Kidney tubule cell (primary cell): ENCODE results near the gene CRMP1.
A peak's percentile ranks its signal among the peaks of the same experiment; 100 is the strongest.

Experiments
- DNase-seq: peaks from one replicate; pipeline ENCODE4 v3.0.0-alpha.2; 2018; ENCODE audit warnings: low spot score

The CRMP1 gene

GRCh38 chr4:5888222-5889001, 4.5 kb downstream of the CRMP1 start:
- no peak for DNase-seq

GRCh38 chr4:5887361-5888221, 5.3 kb downstream of the CRMP1 start:
- DNase-seq: no peak

- DNase-seq: peak; percentile 4
Measured at GRCh38 chr4:5887011-5887360, 5.9 kb downstream of the CRMP1 start.

- DNase-seq: no peak
Measured at GRCh38 chr4:5885733-5886132, 7.2 kb downstream of the CRMP1 start.

GRCh38 chr4:5884796-5885195, 8.1 kb downstream of the CRMP1 start:
- no peak for DNase-seq

- no peak for DNase-seq
Measured at GRCh38 chr4:5883916-5884315, 9.0 kb downstream of the CRMP1 start.

- DNase-seq: peak; percentile 26
Measured at GRCh38 chr4:5882947-5883346, 9.9 kb downstream of the CRMP1 start.

GRCh38 chr4:5881340-5881739, 11.5 kb downstream of the CRMP1 start:
- no peak for DNase-seq

- no peak for DNase-seq
Measured at GRCh38 chr4:5878359-5878758, 14.5 kb downstream of the CRMP1 start.

- no peak for DNase-seq
Measured at GRCh38 chr4:5877392-5877791, 15.5 kb downstream of the CRMP1 start.

- peak; percentile 23 for DNase-seq
Measured at GRCh38 chr4:5874811-5875449, 18.0 kb downstream of the CRMP1 start.

GRCh38 chr4:5870701-5871100, 22.2 kb downstream of the CRMP1 start:
- no peak for DNase-seq

GRCh38 chr4:5869966-5870619, 22.8 kb downstream of the CRMP1 start:
- DNase-seq: no peak

GRCh38 chr4:5867866-5868265, 25.0 kb downstream of the CRMP1 start:
- DNase-seq: no peak

- DNase-seq: no peak
Measured at GRCh38 chr4:5866841-5867813, 25.8 kb downstream of the CRMP1 start.

- no peak for DNase-seq
Measured at GRCh38 chr4:5865896-5866599, 26.8 kb downstream of the CRMP1 start.

- DNase-seq: peak; percentile 96
Measured at GRCh38 chr4:5863461-5864113, 29.3 kb downstream of the CRMP1 start.

- no peak for DNase-seq
Measured at GRCh38 chr4:5858020-5858769, 34.7 kb downstream of the CRMP1 start.

GRCh38 chr4:5857199-5857598, 35.7 kb downstream of the CRMP1 start:
- no peak for DNase-seq
